ENCODE data around the gene NR5A1.

DNA sequence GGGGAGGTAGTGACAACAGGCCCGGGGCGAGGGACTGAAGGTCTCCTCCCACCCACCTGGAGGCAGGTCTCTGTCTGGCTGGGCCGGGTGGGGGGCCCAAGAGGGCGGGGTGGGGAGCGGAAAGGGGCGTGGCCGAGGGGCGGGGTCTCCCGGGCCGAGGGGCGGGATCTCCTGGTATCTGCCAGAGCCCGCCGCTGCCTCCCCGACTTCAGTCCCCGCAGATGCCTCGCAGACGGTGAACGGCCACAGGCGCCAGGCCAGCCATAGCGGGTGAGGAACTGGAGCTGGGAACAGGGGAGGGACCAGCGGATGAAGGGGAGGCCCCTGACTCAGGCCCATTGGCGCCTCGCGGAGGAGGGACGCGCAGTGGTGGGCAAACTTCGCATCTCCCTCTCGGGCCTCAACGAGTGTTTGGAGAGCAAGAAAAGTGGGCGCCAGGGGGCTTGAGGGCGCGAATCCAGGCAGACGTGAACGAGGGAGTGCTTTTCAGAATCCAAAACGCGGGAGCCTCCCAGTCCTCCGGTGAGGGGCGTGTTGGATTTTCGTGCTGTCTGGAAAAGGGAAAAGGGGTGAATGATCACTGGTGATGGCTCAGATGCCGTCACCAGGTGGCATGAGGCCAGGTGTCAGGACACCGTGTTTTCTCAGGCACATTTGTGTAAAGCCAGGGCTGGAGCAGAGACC lies 56.8 kb downstream of the NR5A1 start, which contains the start of gene ADGRD2:
- TF ChIP-seq YY1 (IDR thresholded peaks at IDR 0.05; ENCODE audit: insufficient read depth, insufficient read length) (no peak), ZNF274 (IDR thresholded peaks at IDR 0.05; ENCODE audit: low read depth, low read length) (no peak), SUZ12 (IDR thresholded peaks at IDR 0.05; ENCODE audit: extremely low read depth, insufficient read depth, insufficient read length) (no peak)

Measured in NT2/D1 (cell line).